HG03108 (cell line): ENCODE measurements around the gene GPR108.

Source experiments
- ATAC-seq: cut with Tn5 transposase; IDR thresholded peaks from one replicate; pipeline ENCODE4 v1.9.1; 2021; ENCODE audit warnings: moderate library complexity; ENCODE audit not compliant: unreplicated experiment

Gene GPR108

DNA sequence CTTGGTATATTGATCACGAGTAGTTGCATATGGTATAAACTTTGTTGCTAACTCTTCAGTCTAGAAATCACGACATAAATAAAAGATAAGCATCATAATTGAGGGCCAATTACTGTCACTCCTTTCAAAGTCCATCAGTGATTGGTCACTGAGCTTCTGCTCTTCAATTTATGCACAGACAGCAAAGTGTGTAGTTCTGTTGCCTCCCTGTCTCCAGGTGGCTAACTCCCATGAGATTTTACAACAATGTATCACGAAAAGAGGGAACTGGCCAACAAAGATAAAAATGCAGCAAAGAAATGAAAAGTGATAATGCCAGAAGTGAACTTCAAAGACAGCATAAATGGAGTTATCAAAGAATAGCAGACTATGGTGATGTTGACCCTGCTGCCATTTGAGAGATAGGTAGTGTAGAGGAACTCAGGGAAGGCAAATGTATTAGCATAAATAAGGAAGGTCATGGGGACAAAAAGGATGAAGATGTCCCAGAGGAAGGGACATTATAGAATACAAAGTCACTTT lies 54.7 kb downstream of the GPR108 start:
- no peak for ATAC-seq

GRCh38 chr19:6680141-6680540 lies 57.2 kb downstream of the GPR108 start:
- no peak for ATAC-seq
